HEK293T (cell line): ENCODE results near the gene JADE1.

ENCODE experiments used
- CTCF ChIA-PET: fragments of 350-600 bp; formaldehyde crosslinking; extraction: SDS; loops from one replicate; lab custom pipeline; 2021; ENCODE audit warnings: antibody characterized with exemption, inconsistent platforms; lab: Yijun Ruan, JAX
- POLR2A ChIA-PET: fragments of 350-600 bp; formaldehyde crosslinking; extraction: SDS; loops from one replicate; lab custom pipeline; 2020; ENCODE audit warnings: antibody characterized with exemption, inconsistent platforms; lab: Yijun Ruan, JAX
- DNase-seq: peaks from one replicate; pipeline ENCODE4 v3.0.0; 2012; ENCODE audit warnings: mixed read lengths; ENCODE audit errors: extremely low spot score
- ARNT ChIP-seq: fragments of 450-650 bp; IDR thresholded peaks from 2 replicates; pipeline ENCODE4 v1.6.1; 2017; ENCODE audit warnings: mild to moderate bottlenecking
- BHLHE40 ChIP-seq: fragments of 450-650 bp; IDR thresholded peaks from 2 replicates; pipeline ENCODE4 v1.6.1; 2016; ENCODE audit warnings: mild to moderate bottlenecking, moderate library complexity, borderline replicate concordance
- CTBP1 ChIP-seq: fragments of 450-650 bp; IDR thresholded peaks from 2 replicates; pipeline ENCODE4 v1.6.1; 2016; ENCODE audit warnings: borderline replicate concordance
- ELF4 ChIP-seq: fragments of 450-650 bp; IDR thresholded peaks from 2 replicates; pipeline ENCODE4 v1.6.1; 2017; ENCODE audit warnings: antibody characterized with exemption
- FOXA1 ChIP-seq: fragments of 450-650 bp; IDR thresholded peaks from 2 replicates; pipeline ENCODE4 v1.6.1; 2016; ENCODE audit warnings: mild to moderate bottlenecking
- FOXK2 ChIP-seq: fragments of 450-650 bp; IDR thresholded peaks from 2 replicates; pipeline ENCODE4 v1.6.1; 2016; ENCODE audit warnings: mild to moderate bottlenecking
- FOXM1 ChIP-seq: fragments of 450-650 bp; IDR thresholded peaks from 2 replicates; pipeline ENCODE4 v1.6.1; 2017; ENCODE audit warnings: mild to moderate bottlenecking, borderline replicate concordance
- HDGF ChIP-seq: fragments of 450-650 bp; IDR thresholded peaks from 2 replicates; pipeline ENCODE4 v1.6.1; 2017; ENCODE audit warnings: antibody characterized with exemption, borderline replicate concordance
- L3MBTL2 ChIP-seq: fragments of 450-650 bp; conservative IDR thresholded peaks from 2 replicates; pipeline ENCODE4 v1.6.1; 2016; ENCODE audit warnings: mild to moderate bottlenecking
- LEF1 ChIP-seq: fragments of 450-650 bp; IDR thresholded peaks from 2 replicates; pipeline ENCODE4 v1.6.1; 2017; ENCODE audit warnings: mild to moderate bottlenecking, borderline replicate concordance
- NFRKB ChIP-seq: fragments of 450-650 bp; IDR thresholded peaks from 2 replicates; pipeline ENCODE4 v1.6.1; 2016; ENCODE audit warnings: mild to moderate bottlenecking, moderate library complexity
- PKNOX1 ChIP-seq: fragments of 450-650 bp; IDR thresholded peaks from 2 replicates; pipeline ENCODE4 v1.6.1; 2016
- SP1 ChIP-seq: fragments of 450-650 bp; IDR thresholded peaks from 2 replicates; pipeline ENCODE4 v1.6.1; 2017
- SUZ12 ChIP-seq: fragments of 450-650 bp; IDR thresholded peaks from 2 replicates; pipeline ENCODE4 v1.6.1; 2016; ENCODE audit warnings: mild to moderate bottlenecking
- TARDBP ChIP-seq: fragments of 450-650 bp; IDR thresholded peaks from 2 replicates; pipeline ENCODE4 v1.6.1; 2016
- ZNF384 ChIP-seq: fragments of 450-650 bp; IDR thresholded peaks from 2 replicates; pipeline ENCODE4 v1.6.1; 2016

The JADE1 gene

GRCh38 chr4:128835498-128836222, 26.2 kb downstream of the JADE1 start:
- POLR2A ChIA-PET = no interaction called here
- CTCF ChIA-PET = no interaction called here
- TF ChIP-seq LEF1 = no peak
- TF ChIP-seq TARDBP = no peak
- TF ChIP-seq ZNF384 = no peak
- no peak for TF ChIP-seq FOXK2
- no peak for TF ChIP-seq SUZ12
- no peak for DNase-seq

- CTCF ChIA-PET = no interaction called here
- POLR2A ChIA-PET = interaction anchor here (1.4 kb wide), 1 partner anchor 25 kb away, joined by 4 read pairs; no protein-coding TSS in a partner anchor
- TF ChIP-seq ARNT (no peak), CTBP1 (no peak), TARDBP (no peak), ELF4 (no peak), ZNF384 (no peak), FOXK2 (no peak), FOXM1 (no peak), NFRKB (no peak), L3MBTL2 (no peak), BHLHE40 (no peak), PKNOX1 (no peak), SUZ12 (no peak), SP1 (no peak)
- no peak for DNase-seq
Observed at GRCh38 chr4:128837198-128837597, 27.7 kb downstream of the JADE1 start.

- POLR2A ChIA-PET = interaction anchor here (1.4 kb wide), 1 partner anchor 26 kb away, joined by 4 read pairs; no protein-coding TSS in a partner anchor
- CTCF ChIA-PET = no interaction called here
- TF ChIP-seq FOXM1 = no peak
- no peak for TF ChIP-seq NFRKB
- TF ChIP-seq BHLHE40 = no peak
- no peak for TF ChIP-seq CTBP1
- TF ChIP-seq SUZ12 = no peak
- no peak for TF ChIP-seq TARDBP
- no peak for TF ChIP-seq LEF1
- no peak for TF ChIP-seq FOXK2
- no peak for TF ChIP-seq FOXA1
- TF ChIP-seq SP1 = no peak
- no peak for TF ChIP-seq L3MBTL2
- no peak for DNase-seq
Observed at GRCh38 chr4:128837679-128838078, 28.2 kb downstream of the JADE1 start.

- TF ChIP-seq BHLHE40 (no peak), HDGF (no peak), TARDBP (no peak), PKNOX1 (no peak), CTBP1 (no peak)
- CTCF ChIA-PET = no interaction called here
- DNase-seq = no peak
- POLR2A ChIA-PET = no interaction called here
Observed at GRCh38 chr4:128840711-128841318, 31.3 kb downstream of the JADE1 start.

GRCh38 chr4:128841402-128841801, 31.9 kb downstream of the JADE1 start:
- CTCF ChIA-PET = no interaction called here
- TF ChIP-seq ZNF384 (no peak), L3MBTL2 (no peak), ARNT (no peak), HDGF (no peak), CTBP1 (no peak), SP1 (no peak), LEF1 (no peak), SUZ12 (no peak), ELF4 (no peak), FOXK2 (no peak), BHLHE40 (no peak), FOXM1 (no peak), PKNOX1 (no peak)

GRCh38 chr4:128844931-128845330, 35.4 kb downstream of the JADE1 start:
- no peak for DNase-seq
- no peak for TF ChIP-seq ARNT
- no peak for TF ChIP-seq NFRKB
- TF ChIP-seq SUZ12 = no peak
- TF ChIP-seq ZNF384 = no peak
- no peak for TF ChIP-seq SP1
- no peak for TF ChIP-seq TARDBP
- no peak for TF ChIP-seq FOXK2
- no peak for TF ChIP-seq ELF4
- TF ChIP-seq LEF1 = no peak
- no peak for TF ChIP-seq CTBP1
- TF ChIP-seq PKNOX1 = no peak
- no peak for TF ChIP-seq FOXM1
- no peak for TF ChIP-seq L3MBTL2
- TF ChIP-seq HDGF = no peak
- TF ChIP-seq FOXA1 = no peak
- TF ChIP-seq BHLHE40 = no peak

More at GRCh38 chr4:128841402-128841801, 31.9 kb downstream of the JADE1 start:
- POLR2A ChIA-PET = no interaction called here
- no peak for DNase-seq

More at GRCh38 chr4:128844931-128845330, 35.4 kb downstream of the JADE1 start:
- POLR2A ChIA-PET = no interaction called here
- CTCF ChIA-PET = no interaction called here
